Transverse colon (tissue), 3 donors: ENCODE measurements around the gene OR51F2.

ENCODE experiments used
- POLR2A ChIP-seq: fragments of 450-650 bp; IDR thresholded peaks from one replicate; pipeline ENCODE4 v1.6.1; 2016; ENCODE audit warnings: antibody characterized with exemption, mild to moderate bottlenecking, moderate library complexity
- POLR2AphosphoS5 ChIP-seq, 3 donors: sonication (generic); formaldehyde crosslinking; IDR thresholded peaks; one replicate each; pipeline ENCODE4 v1.6.1; 2016; ENCODE audit warnings: antibody characterized with exemption in 3 of 3

- TF ChIP-seq POLR2A (no peak), POLR2AphosphoS5 (IDR thresholded peaks at IDR 0.05) (no peak)
These were observed 38.7 kb upstream of the OR51F2 start for GRCh38 chr11:4782454-4782853.
